B cell (primary cell): ENCODE data around the gene ZC3H12C.

Source experiments
- EZH2 ChIP-seq: IDR thresholded peaks from 2 replicates; pipeline ENCODE4 v1.6.1; 2012; ENCODE audit warnings: borderline replicate concordance, low read depth, mild to moderate bottlenecking, moderate library complexity, low read length; ENCODE audit not compliant: insufficient read depth, poor library complexity, severe bottlenecking
- TF ChIP-seq, protein P1 (sequence below): fragments of 200-600 bp; IDR thresholded peaks from one replicate; pipeline ENCODE4 v1.8.0; 2022; ENCODE audit warnings: antibody characterized with exemption, mild to moderate bottlenecking

DNA sequence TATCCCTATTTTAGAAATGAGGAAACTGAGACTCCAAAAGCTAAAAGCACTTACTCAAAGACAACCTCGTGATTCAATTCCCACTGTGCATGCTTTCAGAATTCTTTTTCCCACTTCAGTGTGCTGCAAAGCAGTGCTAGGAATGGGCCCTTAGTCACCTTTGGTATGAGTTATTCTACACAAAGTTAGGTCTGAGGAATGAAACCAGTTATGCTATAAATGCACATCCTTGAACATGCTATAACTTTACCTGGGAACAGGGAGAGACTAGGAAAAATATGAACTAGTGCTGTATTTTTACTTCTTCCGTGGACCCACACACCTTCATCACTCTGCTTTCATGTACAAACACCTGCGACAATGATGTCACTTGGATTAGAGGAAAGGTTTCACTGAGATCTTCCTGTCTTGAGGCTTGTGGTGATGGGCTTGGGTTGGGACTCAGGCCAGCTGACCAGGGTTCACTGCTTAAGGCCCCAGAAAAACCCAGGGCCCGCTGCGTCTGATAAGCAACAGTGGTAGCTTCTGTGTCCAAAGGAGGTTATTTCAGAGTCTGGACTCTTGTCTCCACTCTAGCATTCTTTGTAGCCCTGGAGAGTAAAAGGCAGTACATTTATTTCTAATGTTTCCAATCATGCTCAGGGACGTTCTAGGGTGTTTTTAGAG, 81.6 kb downstream of the ZC3H12C start:
- TF ChIP-seq, protein P1, sequence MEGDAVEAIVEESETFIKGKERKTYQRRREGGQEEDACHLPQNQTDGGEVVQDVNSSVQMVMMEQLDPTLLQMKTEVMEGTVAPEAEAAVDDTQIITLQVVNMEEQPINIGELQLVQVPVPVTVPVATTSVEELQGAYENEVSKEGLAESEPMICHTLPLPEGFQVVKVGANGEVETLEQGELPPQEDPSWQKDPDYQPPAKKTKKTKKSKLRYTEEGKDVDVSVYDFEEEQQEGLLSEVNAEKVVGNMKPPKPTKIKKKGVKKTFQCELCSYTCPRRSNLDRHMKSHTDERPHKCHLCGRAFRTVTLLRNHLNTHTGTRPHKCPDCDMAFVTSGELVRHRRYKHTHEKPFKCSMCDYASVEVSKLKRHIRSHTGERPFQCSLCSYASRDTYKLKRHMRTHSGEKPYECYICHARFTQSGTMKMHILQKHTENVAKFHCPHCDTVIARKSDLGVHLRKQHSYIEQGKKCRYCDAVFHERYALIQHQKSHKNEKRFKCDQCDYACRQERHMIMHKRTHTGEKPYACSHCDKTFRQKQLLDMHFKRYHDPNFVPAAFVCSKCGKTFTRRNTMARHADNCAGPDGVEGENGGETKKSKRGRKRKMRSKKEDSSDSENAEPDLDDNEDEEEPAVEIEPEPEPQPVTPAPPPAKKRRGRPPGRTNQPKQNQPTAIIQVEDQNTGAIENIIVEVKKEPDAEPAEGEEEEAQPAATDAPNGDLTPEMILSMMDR: no peak
- no peak for TF ChIP-seq EZH2
